Effector memory CD4-positive, alpha-beta T cell (primary cell): ENCODE measurements around the gene CDC42EP3.

Source experiments
- DNase-seq, 3 donors: peaks; one replicate each; pipeline ENCODE4 v3.0.0-alpha.2; 2020
- H3K27ac ChIP-seq: 2 replicates; pipeline ENCODE4 v1.7.0; 2013; ENCODE audit warnings: mild to moderate bottlenecking, low read length, moderate library complexity; ENCODE audit not compliant: insufficient read depth, poor library complexity, severe bottlenecking
- H3K27me3 ChIP-seq: replicated peaks from 2 replicates; pipeline ENCODE4 v1.7.0; 2013; ENCODE audit warnings: mild to moderate bottlenecking, low read length; ENCODE audit not compliant: insufficient read depth, control insufficient read depth, poor library complexity, severe bottlenecking
- H3K36me3 ChIP-seq: 2 replicates; pipeline ENCODE4 v1.7.0; 2013; ENCODE audit warnings: mild to moderate bottlenecking, low read length, moderate library complexity; ENCODE audit not compliant: control insufficient read depth, insufficient read depth
- H3K4me1 ChIP-seq: 2 replicates; pipeline ENCODE4 v1.7.0; 2013; ENCODE audit warnings: low read length, mild to moderate bottlenecking; ENCODE audit not compliant: control insufficient read depth, insufficient read depth, poor library complexity, severe bottlenecking
- H3K4me3 ChIP-seq: 2 replicates; pipeline ENCODE4 v1.7.0; 2013; ENCODE audit warnings: low read length, low read depth, mild to moderate bottlenecking; ENCODE audit not compliant: insufficient read depth, poor library complexity, severe bottlenecking
- H3K9me3 ChIP-seq: 2 replicates; pipeline ENCODE4 v1.7.0; 2013; ENCODE audit warnings: mild to moderate bottlenecking, low read length, moderate library complexity; ENCODE audit not compliant: control insufficient read depth

Gene CDC42EP3

GRCh38 chr2:37670378-37671008, 949 bp downstream of the CDC42EP3 start:
- Histone ChIP-seq H3K4me3 (peak overlapping the region; percentile 90), H3K9me3 (no peaks in the 10 kb centered on the region), H3K27ac (peak overlapping the region; percentile 83), H3K36me3 (no peaks in the 10 kb centered on the region), H3K27me3 (no peaks in the 10 kb centered on the region), H3K4me1 (peaks cover 34% of the 10 kb centered on the region)
- no peak for DNase-seq

- Histone ChIP-seq H3K9me3 (no peaks in the 10 kb centered on the region), H3K27me3 (no peaks in the 10 kb centered on the region), H3K27ac (peak overlapping the region; percentile 47), H3K36me3 (no peaks in the 10 kb centered on the region), H3K4me3 (peak overlapping the region; percentile 90), H3K4me1 (peaks cover 37% of the 10 kb centered on the region)
- no peak for DNase-seq
These were observed 2.0 kb downstream of the CDC42EP3 start for GRCh38 chr2:37669446-37669845.

GRCh38 chr2:37667704-37668103, 3.7 kb downstream of the CDC42EP3 start:
- peaks cover 37% of the 10 kb centered on the region for H3K4me1 ChIP-seq
- peak overlapping the region; percentile 43 for H3K27ac ChIP-seq
- no peak for DNase-seq
- H3K9me3 ChIP-seq = no peaks in the 10 kb centered on the region
- no peaks in the 10 kb centered on the region for H3K36me3 ChIP-seq
- no peaks in the 10 kb centered on the region for H3K27me3 ChIP-seq
- no peak overlapping the region for H3K4me3 ChIP-seq

GRCh38 chr2:37666772-37667171, 4.7 kb downstream of the CDC42EP3 start:
- no peak for DNase-seq
- Histone ChIP-seq H3K9me3 (no peaks in the 10 kb centered on the region), H3K4me3 (no peak overlapping the region), H3K27me3 (no peaks in the 10 kb centered on the region), H3K36me3 (no peaks in the 10 kb centered on the region), H3K4me1 (peaks cover 34% of the 10 kb centered on the region), H3K27ac (no peak overlapping the region)

GRCh38 chr2:37665604-37666362, 5.7 kb downstream of the CDC42EP3 start:
- Histone ChIP-seq H3K4me3 (no peak overlapping the region), H3K9me3 (no peaks in the 10 kb centered on the region), H3K36me3 (no peaks in the 10 kb centered on the region), H3K27me3 (no peaks in the 10 kb centered on the region), H3K4me1 (peaks cover 41% of the 10 kb centered on the region), H3K27ac (no peak overlapping the region)
- DNase-seq = no peak

GRCh38 chr2:37665043-37665442, 6.4 kb downstream of the CDC42EP3 start:
- no peaks in the 10 kb centered on the region for H3K36me3 ChIP-seq
- H3K4me1 ChIP-seq = peaks cover 38% of the 10 kb centered on the region
- H3K4me3 ChIP-seq = no peak overlapping the region
- DNase-seq = no peak
- no peaks in the 10 kb centered on the region for H3K9me3 ChIP-seq
- no peaks in the 10 kb centered on the region for H3K27me3 ChIP-seq
- no peak overlapping the region for H3K27ac ChIP-seq

- DNase-seq = no peak
- no peaks in the 10 kb centered on the region for H3K36me3 ChIP-seq
- H3K4me3 ChIP-seq = no peak overlapping the region
- H3K4me1 ChIP-seq = peaks cover 38% of the 10 kb centered on the region
- no peak overlapping the region for H3K27ac ChIP-seq
- no peaks in the 10 kb centered on the region for H3K9me3 ChIP-seq
- H3K27me3 ChIP-seq = no peaks in the 10 kb centered on the region
These were observed 7.2 kb downstream of the CDC42EP3 start for GRCh38 chr2:37664231-37664643.

GRCh38 chr2:37663390-37663789, 8.1 kb downstream of the CDC42EP3 start:
- Histone ChIP-seq H3K27ac (no peak overlapping the region), H3K4me1 (peaks cover 39% of the 10 kb centered on the region), H3K4me3 (no peak overlapping the region), H3K36me3 (no peaks in the 10 kb centered on the region), H3K9me3 (no peaks in the 10 kb centered on the region), H3K27me3 (no peaks in the 10 kb centered on the region)
- DNase-seq = no peak

- no peaks in the 10 kb centered on the region for H3K27me3 ChIP-seq
- no peak for DNase-seq
- no peak overlapping the region for H3K27ac ChIP-seq
- H3K9me3 ChIP-seq = no peaks in the 10 kb centered on the region
- H3K4me1 ChIP-seq = peaks cover 50% of the 10 kb centered on the region
- H3K4me3 ChIP-seq = no peak overlapping the region
- no peaks in the 10 kb centered on the region for H3K36me3 ChIP-seq
These were observed 11.7 kb downstream of the CDC42EP3 start for GRCh38 chr2:37659723-37660122.

GRCh38 chr2:37658682-37659081, 12.8 kb downstream of the CDC42EP3 start:
- no peak for DNase-seq
- H3K36me3 ChIP-seq = no peaks in the 10 kb centered on the region
- H3K4me3 ChIP-seq = no peak overlapping the region
- peak overlapping the region; percentile 28 for H3K27ac ChIP-seq
- no peaks in the 10 kb centered on the region for H3K9me3 ChIP-seq
- peaks cover 58% of the 10 kb centered on the region for H3K4me1 ChIP-seq
- no peaks in the 10 kb centered on the region for H3K27me3 ChIP-seq
